Kidney (tissue), 14 donors: ENCODE results near the gene GTPBP3. TPM values are rescaled to one million over a fixed set of nuclear protein-coding genes. Genes with fewer than 3 reads are reported as not detected.

Experiments
- DNase-seq, 5 donors: peaks; one replicate each; pipeline ENCODE4 v3.0.0-alpha.2; 2013 to 2020
- FAIRE-seq: peaks from 2 replicates; lab custom pipeline; 2012; peaks lifted over from hg19 to GRCh38; lab: Jason Lieb, UNC
- H3K27ac ChIP-seq, 2 donors: one replicate each; pipeline ENCODE4 v1.7.0; 2013; ENCODE audit warnings: low read depth in 2 of 2, low read length in 2 of 2, inconsistent platforms in 1 of 2
- H3K27me3 ChIP-seq: one replicate; pipeline ENCODE4 v1.7.1; 2013; ENCODE audit warnings: low read length, inconsistent platforms; ENCODE audit not compliant: control insufficient read depth, insufficient read depth
- H3K36me3 ChIP-seq, 3 donors: one replicate each; pipeline versions ENCODE4 v1.7.0 to v1.7.1; 2013; ENCODE audit warnings: low read length in 3 of 3, control low read depth in 1 of 3, inconsistent platforms in 1 of 3; ENCODE audit not compliant: insufficient read depth in 3 of 3, control insufficient read depth in 2 of 3
- H3K4me1 ChIP-seq, 3 donors: one replicate each; pipeline versions ENCODE4 v1.7.0 to v1.7.1; 2013; ENCODE audit warnings: low read length in 3 of 3, inconsistent platforms in 1 of 3, low read depth in 1 of 3; ENCODE audit not compliant: control insufficient read depth in 2 of 3, insufficient read depth in 2 of 3
- H3K4me3 ChIP-seq, 3 donors: one replicate each; pipeline versions ENCODE4 v1.7.0 to v1.8.1; 2013; ENCODE audit warnings: low read length in 3 of 3, control low read depth in 1 of 3, inconsistent platforms in 1 of 3
- H3K9ac ChIP-seq, 3 donors: one replicate each; pipeline versions ENCODE4 v1.7.0 to v1.7.1; 2013; ENCODE audit warnings: low read length in 3 of 3, control low read depth in 1 of 3, inconsistent platforms in 1 of 3
- H3K9me3 ChIP-seq, 3 donors: one replicate each; pipeline versions ENCODE4 v1.7.0 to v1.7.1; 2013; ENCODE audit warnings: low read length in 3 of 3, control low read depth in 1 of 3, inconsistent platforms in 1 of 3; ENCODE audit not compliant: control insufficient read depth in 2 of 3, insufficient read depth in 1 of 3
- CTCF ChIP-seq: IDR thresholded peaks from 3 replicates; pipeline ENCODE4 v1.5.1; 2012; ENCODE audit warnings: mild to moderate bottlenecking, moderate library complexity, borderline replicate concordance; ENCODE audit not compliant: insufficient read depth; ENCODE audit errors: extremely low read depth
- intact Hi-C: fragments of 100-400 bp; cut with DNase I; formaldehyde crosslinking; loops from one replicate; pipeline ENCODE4 v1.11.1; 2022
- polyA plus RNA-seq: library from polyadenylated mRNA; stranded (reverse); fragments of 350-450 nt; fragmentation: Illumina TruSeq; extraction: RNeasy Lipid Tissue Mini Kit (QIAGEN cat#74804); gene quantifications from one replicate; pipeline ENCODE4 v1.2.3, GENCODE V29; 2014; ENCODE audit warnings: low read depth, low replicate concordance; ENCODE audit not compliant: insufficient read depth
- total RNA-seq: library from RNA; stranded (reverse); fragmentation: NEBNext Ultra II Directional; extraction: Animal tissue kit (Norgen Biotek cat#: 25700); gene quantifications from one replicate; pipeline ENCODE4 v1.2.1, GENCODE V29; 2021
- donor health status: control.
- donor health status: control.
- donor health status: control.
- donor health status: control.
- donor health status: control.
- donor health status: DM: yes; HTN: yes; CAD: no.
- donor health status: Normal renal cell carcinoma (clear cell type).

GTPBP3 gene
- total and polyA plus RNA-seq, 2 donors from 2014 or later, result 11.0 to 20.4 TPM

GRCh38 chr19:17389957-17390664 is 52.8 kb downstream of the GTPBP3 start:
- Histone ChIP-seq H3K27me3 (no peaks in the 10 kb centered on the region), H3K9ac (no peak overlapping the region), H3K4me1 (peaks cover 0 to 9% (median 4%) of the 10 kb centered on the region in 3 donors), H3K4me3 (peak overlapping the region; percentile 47 to 54 (median 52)), H3K9me3 (no peaks in the 10 kb centered on the region), H3K36me3 (no peaks in the 10 kb centered on the region), H3K27ac (no peak overlapping the region)
- no peak for DNase-seq
- FAIRE-seq, result no peak
- intact Hi-C loops, result no loop called here
- TF ChIP-seq CTCF, result no peak

GRCh38 chr19:17390665-17391370 is 53.5 kb downstream of the GTPBP3 start:
- no peaks in the 10 kb centered on the region for H3K9me3 ChIP-seq
- no peak overlapping the region for H3K27ac ChIP-seq
- no peak for FAIRE-seq
- DNase-seq, result peak; percentile 97 to 98 (median 97)
- peak; percentile 69 for TF ChIP-seq CTCF
- no peaks in the 10 kb centered on the region for H3K36me3 ChIP-seq
- H3K4me3 ChIP-seq, result peak overlapping the region; percentile 47 to 68 (median 56)
- no peaks in the 10 kb centered on the region for H3K27me3 ChIP-seq
- H3K4me1 ChIP-seq, result peaks cover 0 to 6% (median 4%) of the 10 kb centered on the region in 3 donors
- peak overlapping the region in 1 of 3 donors; percentile 12 for H3K9ac ChIP-seq
- intact Hi-C loops, result no loop called here

- peak in 1 of 5 donors; percentile 70 for DNase-seq
- Histone ChIP-seq H3K9me3 (no peaks in the 10 kb centered on the region), H3K27me3 (no peaks in the 10 kb centered on the region), H3K9ac (peak overlapping the region in 2 of 3 donors; percentile 10 to 35), H3K36me3 (no peaks in the 10 kb centered on the region), H3K4me3 (peak overlapping the region; percentile 47 to 68 (median 56)), H3K4me1 (peaks cover 0 to 5% (median 4%) of the 10 kb centered on the region in 3 donors), H3K27ac (no peak overlapping the region)
- no peak for FAIRE-seq
- TF ChIP-seq CTCF, result no peak
- intact Hi-C loops, result no loop called here
Measured at GRCh38 chr19:17391371-17392151, 54.2 kb downstream of the GTPBP3 start.

Other genes starting within 250 kb of the GTPBP3 start
- gene USE1, start 122.2 kb upstream of the GTPBP3 start, total RNA-seq, result 26.0 TPM
- gene USE1, start 122.2 kb upstream of the GTPBP3 start, polyA plus RNA-seq, result 52.6 TPM
- gene OCEL1, start 111.3 kb upstream of the GTPBP3 start, total RNA-seq, result 35.3 TPM
- gene OCEL1, start 111.3 kb upstream of the GTPBP3 start, polyA plus RNA-seq, result 80.1 TPM
- gene NR2F6, start 91.6 kb upstream of the GTPBP3 start, total RNA-seq, result 46.8 TPM
- gene NR2F6, start 91.6 kb upstream of the GTPBP3 start, polyA plus RNA-seq, result 60.2 TPM
- 8.9 TPM for gene USHBP1, start 72.8 kb upstream of the GTPBP3 start, total RNA-seq
- gene USHBP1, start 72.8 kb upstream of the GTPBP3 start, polyA plus RNA-seq, result 7.2 TPM
- gene BABAM1, start 70.1 kb upstream of the GTPBP3 start, total RNA-seq, result 69.4 TPM
- 105 TPM for gene BABAM1, start 70.1 kb upstream of the GTPBP3 start, polyA plus RNA-seq
- 0.54 TPM for gene ANKLE1, start 55.7 kb upstream of the GTPBP3 start, total RNA-seq
- not detected for gene ANKLE1, start 55.7 kb upstream of the GTPBP3 start, polyA plus RNA-seq
- 9.6 TPM for gene ABHD8, start 34.1 kb upstream of the GTPBP3 start, total RNA-seq
- 20.0 TPM for gene ABHD8, start 34.1 kb upstream of the GTPBP3 start, polyA plus RNA-seq
- 59.3 TPM for gene MRPL34, start 31.7 kb upstream of the GTPBP3 start, total RNA-seq
- gene MRPL34, start 31.7 kb upstream of the GTPBP3 start, polyA plus RNA-seq, result 369 TPM
- 27.7 TPM for gene DDA1, start 28.0 kb upstream of the GTPBP3 start, total RNA-seq
- gene DDA1, start 28.0 kb upstream of the GTPBP3 start, polyA plus RNA-seq, result 35.9 TPM
- gene ANO8, start 2.7 kb upstream of the GTPBP3 start, total RNA-seq, result 12.1 TPM
- 3.0 TPM for gene ANO8, start 2.7 kb upstream of the GTPBP3 start, polyA plus RNA-seq
- gene PLVAP, start 39.8 kb downstream of the GTPBP3 start, total RNA-seq, result 195 TPM
- gene PLVAP, start 39.8 kb downstream of the GTPBP3 start, polyA plus RNA-seq, result 148 TPM
- gene CCDC194, start 56.6 kb downstream of the GTPBP3 start, total RNA-seq, result 0.57 TPM
- gene CCDC194, start 56.6 kb downstream of the GTPBP3 start, polyA plus RNA-seq, result not detected
- 89.6 TPM for gene BST2, start 68.1 kb downstream of the GTPBP3 start, total RNA-seq
- 250 TPM for gene BST2, start 68.1 kb downstream of the GTPBP3 start, polyA plus RNA-seq
- 57.6 TPM for gene MVB12A, start 82.5 kb downstream of the GTPBP3 start, total RNA-seq
- 88.3 TPM for gene MVB12A, start 82.5 kb downstream of the GTPBP3 start, polyA plus RNA-seq
- gene TMEM221, start 111.1 kb downstream of the GTPBP3 start, total RNA-seq, result 0.13 TPM
- not detected for gene TMEM221, start 111.1 kb downstream of the GTPBP3 start, polyA plus RNA-seq
- gene NXNL1, start 123.4 kb downstream of the GTPBP3 start, total RNA-seq, result not detected
- gene NXNL1, start 123.4 kb downstream of the GTPBP3 start, polyA plus RNA-seq, result not detected
- 21.9 TPM for gene SLC27A1, start 133.0 kb downstream of the GTPBP3 start, total RNA-seq
- 16.9 TPM for gene SLC27A1, start 133.0 kb downstream of the GTPBP3 start, polyA plus RNA-seq
- 75.5 TPM for gene PGLS, start 174.1 kb downstream of the GTPBP3 start, total RNA-seq
- gene PGLS, start 174.1 kb downstream of the GTPBP3 start, polyA plus RNA-seq, result 105 TPM
- gene COLGALT1, start 218.1 kb downstream of the GTPBP3 start, total RNA-seq, result 66.2 TPM
- gene COLGALT1, start 218.1 kb downstream of the GTPBP3 start, polyA plus RNA-seq, result 23.6 TPM